Endothelial cell of umbilical vein (primary cell): ENCODE measurements around the gene FANCI. TPM values are rescaled to one million over a fixed set of nuclear protein-coding genes. Genes with fewer than 3 reads are reported as not detected.

Experiments used
- BruUV-seq: library from RNA; stranded (reverse); fragments of 400-500 nt; replicated peaks from 2 replicates; lab custom pipeline; 2021; lab: Mats Ljungman, UMichigan
- CTCF ChIA-PET: fragments of 300-600, 350-600 bp; sonication (Branson Sonifier 250); formaldehyde crosslinking; loops from one replicate; lab custom pipeline; 2021; ENCODE audit warnings: antibody characterized with exemption, inconsistent platforms; lab: Charles Lee
- POLR2A ChIA-PET: fragments of 300-600, 350-600 bp; sonication (Branson Sonifier 250); formaldehyde crosslinking; loops from one replicate; lab custom pipeline; 2021; ENCODE audit warnings: antibody characterized with exemption, inconsistent platforms; lab: Charles Lee
- DNase-seq: peaks from one replicate; pipeline ENCODE4 v3.0.0-alpha.2; 2011; ENCODE audit warnings: low read depth, low spot score
- FAIRE-seq: peaks from 2 replicates; lab custom pipeline; 2011; peaks lifted over from hg19 to GRCh38; lab: Jason Lieb, UNC
- H2AFZ ChIP-seq: 2 replicates; pipeline ENCODE4 v1.6.0; 2012; ENCODE audit warnings: low read depth, low read length, control low read depth, inconsistent platforms
- H3K27ac ChIP-seq: 2 replicates; pipeline ENCODE4 v1.5.1; 2011; ENCODE audit warnings: low read depth, mild to moderate bottlenecking, control low read depth, low read length, moderate library complexity; ENCODE audit not compliant: insufficient read depth
- H3K27me3 ChIP-seq, 2 experiments: 2 replicates each; pipeline versions ENCODE4 v1.6.0 to v1.6.1; 2011; ENCODE audit warnings: low read length in 2 of 2, mixed read lengths in 1 of 2; ENCODE audit not compliant: control insufficient read depth in 2 of 2, insufficient read depth in 2 of 2
- H3K36me3 ChIP-seq, 2 experiments: 2 replicates in 1 of 2; 3 replicates in 1 of 2; pipeline ENCODE4 v1.5.1; 2011; ENCODE audit warnings: low read length in 2 of 2, mild to moderate bottlenecking in 1 of 2, moderate library complexity in 1 of 2; ENCODE audit not compliant: control insufficient read depth in 2 of 2, insufficient read depth in 2 of 2; ENCODE audit errors: extremely low read depth in 1 of 2
- H3K4me1 ChIP-seq: 3 replicates; pipeline ENCODE4 v1.5.1; 2011; ENCODE audit warnings: mild to moderate bottlenecking, low read length; ENCODE audit not compliant: control insufficient read depth, insufficient read depth; ENCODE audit errors: extremely low read depth
- H3K4me2 ChIP-seq: 2 replicates; pipeline ENCODE4 v1.6.1; 2011; ENCODE audit warnings: low read length, control low read depth, mixed read lengths; ENCODE audit not compliant: insufficient read depth
- H3K4me3 ChIP-seq, 3 experiments: fragments of 200-600 bp in 1 of 3; sonication (generic), shearing (Covaris generic) in 1 of 3; replicated peaks in 1 of 3; 2 replicates each; pipeline ENCODE4 v1.5.1; 2011 to 2016; ENCODE audit warnings: control low read depth in 3 of 3, low read length in 3 of 3, mild to moderate bottlenecking in 2 of 3, inconsistent platforms in 1 of 3, low read depth in 1 of 3, moderate library complexity in 1 of 3; ENCODE audit not compliant: insufficient read depth in 1 of 3
- H3K79me2 ChIP-seq: 2 replicates; pipeline ENCODE4 v1.6.0; 2012; ENCODE audit warnings: low read length, inconsistent platforms; ENCODE audit not compliant: control insufficient read depth, insufficient read depth
- H3K9ac ChIP-seq: replicated peaks from 2 replicates; pipeline ENCODE3; 2011; ENCODE audit warnings: low read length, control low read depth; ENCODE audit not compliant: insufficient read depth; ENCODE audit errors: extremely low read depth
- H3K9me1 ChIP-seq: replicated peaks from 3 replicates; pipeline ENCODE4 v1.6.0; 2011; ENCODE audit warnings: mild to moderate bottlenecking, low read length; ENCODE audit not compliant: control insufficient read depth, insufficient read depth; ENCODE audit errors: extremely low read depth
- H3K9me3 ChIP-seq: replicated peaks from 2 replicates; pipeline ENCODE4 v1.5.1; 2012; ENCODE audit warnings: low read length, inconsistent platforms; ENCODE audit not compliant: control insufficient read depth, insufficient read depth
- H4K20me1 ChIP-seq: replicated peaks from 2 replicates; pipeline ENCODE3; 2011; ENCODE audit warnings: mild to moderate bottlenecking, low read length; ENCODE audit not compliant: control insufficient read depth, insufficient read depth; ENCODE audit errors: extremely low read depth
- CTCF ChIP-seq, 2 donors: IDR thresholded peaks; 1 replicate in 1 of 2; 2 replicates in 1 of 2; pipeline ENCODE4 v1.5.1; 2011; ENCODE audit warnings: low read length in 2 of 2, mild to moderate bottlenecking in 2 of 2, moderate library complexity in 2 of 2, control low read depth in 1 of 2, inconsistent platforms in 1 of 2, low read depth in 1 of 2; ENCODE audit not compliant: insufficient read depth in 1 of 2; ENCODE audit errors: extremely low read depth in 1 of 2
- EZH2 ChIP-seq: IDR thresholded peaks from 2 replicates; pipeline ENCODE4 v1.6.1; 2012; ENCODE audit warnings: borderline replicate concordance, low read depth, mild to moderate bottlenecking, moderate library complexity, low read length, inconsistent platforms; ENCODE audit not compliant: severe bottlenecking
- FOS ChIP-seq: IDR thresholded peaks from 2 replicates; pipeline ENCODE4 v1.6.1; 2011; ENCODE audit warnings: mild to moderate bottlenecking, low read length, moderate library complexity, borderline replicate concordance; ENCODE audit not compliant: insufficient read depth
- GATA2 ChIP-seq: IDR thresholded peaks from 2 replicates; pipeline ENCODE4 v1.7.0; 2011; ENCODE audit warnings: low read depth, mild to moderate bottlenecking, moderate library complexity, mixed read lengths, low read length; ENCODE audit not compliant: insufficient read length, insufficient read depth
- JUN ChIP-seq: IDR thresholded peaks from 2 replicates; pipeline ENCODE4 v1.6.1; 2011; ENCODE audit warnings: borderline replicate concordance, low read depth; ENCODE audit not compliant: insufficient read length, insufficient read depth
- MAX ChIP-seq: IDR thresholded peaks from 2 replicates; pipeline ENCODE4 v1.6.1; 2011; ENCODE audit not compliant: insufficient read depth, insufficient read length
- MYC ChIP-seq: IDR thresholded peaks from one replicate; pipeline ENCODE4 v1.6.1; 2011; ENCODE audit warnings: mild to moderate bottlenecking, low read depth, low read length
- POLR2A ChIP-seq: IDR thresholded peaks from 2 replicates; pipeline ENCODE4 v1.6.1; 2012; ENCODE audit warnings: low read depth, mild to moderate bottlenecking, control low read depth, low read length
- POLR2AphosphoS5 ChIP-seq: IDR thresholded peaks from 2 replicates; pipeline ENCODE4 v1.6.1; 2012; ENCODE audit warnings: low read depth, mild to moderate bottlenecking, control low read depth, low read length, moderate library complexity; ENCODE audit not compliant: insufficient read depth
- dilution Hi-C: fragments of 300-500 bp; cut with MboI; formaldehyde crosslinking; loops from one replicate; pipeline ENCODE4 v1.15.0; 2019; ENCODE audit warnings: low sequenced_read_pairs; ENCODE audit not compliant: extremely low pct_ligation_motif_present
- intact Hi-C: fragments of 100-400 bp; cut with micrococcal nuclease; formaldehyde crosslinking; loops from one replicate; pipeline ENCODE4 v1.10.0; 2022
- polyA plus RNA-seq, 4 experiments: library from polyadenylated mRNA; depleted of rRNA in 3 of 4; stranded (reverse) in 3 of 4; unstranded in 1 of 4; fragments of >200 nt; gene quantifications; 2 replicates each; pipeline versions ENCODE4 v1.2.1 to v1.2.3, GENCODE V29; 2011 to 2012; ENCODE audit warnings: missing spikeins in 1 of 4
- total RNA-seq: library from RNA; stranded (reverse); gene quantifications from 2 replicates; pipeline ENCODE4 v1.2.3, GENCODE V29; 2021

The FANCI gene
- total and polyA plus RNA-seq, 2 donors (not counting 3 experiments of a cell fraction or from before 2014, with no cell fraction given): 10.8 to 74.7 TPM

DNA sequence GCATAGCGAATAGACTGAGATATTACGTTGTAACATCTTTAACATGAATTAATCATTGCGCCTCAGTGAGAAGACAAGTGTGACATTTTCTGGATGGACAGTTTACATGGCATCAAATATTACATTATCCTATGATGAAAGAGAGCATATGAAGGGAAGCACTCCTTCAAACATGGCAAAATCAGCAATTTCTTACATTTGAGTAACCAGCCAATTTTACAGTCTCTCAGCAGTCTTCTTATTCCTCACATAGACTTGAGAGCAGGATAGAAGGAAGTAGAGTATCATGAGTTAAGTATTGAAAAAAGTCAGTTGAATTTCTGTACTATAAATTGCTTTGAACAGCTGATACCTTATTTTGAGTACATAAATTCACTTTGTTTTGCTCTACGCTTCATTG, 38.9 kb downstream of the FANCI start:
- no peak overlapping the region for H3K4me2 ChIP-seq
- no peaks in the 10 kb centered on the region for H4K20me1 ChIP-seq
- peaks cover 0 to 8% of the 10 kb centered on the region in 2 experiments for H3K36me3 ChIP-seq
- CTCF ChIA-PET: interaction anchor here (1.1 kb wide), 1 partner anchor 12 kb away, joined by 3 read pairs; no protein-coding TSS in a partner anchor
- FAIRE-seq (no peak), DNase-seq (no peak)
- intact Hi-C loops (no loop called here), dilution Hi-C loops (no loop called here)
- POLR2A ChIA-PET: no interaction called here
- no peaks in the 10 kb centered on the region for H3K4me1 ChIP-seq
- H2AFZ ChIP-seq: no peak overlapping the region
- H3K79me2 ChIP-seq: no peaks in the 10 kb centered on the region
- no peaks in the 10 kb centered on the region for H3K9me1 ChIP-seq
- no peaks in the 10 kb centered on the region for H3K27me3 ChIP-seq
- no peak overlapping the region for H3K4me3 ChIP-seq
- H3K27ac ChIP-seq: no peak overlapping the region
- H3K9ac ChIP-seq: no peak overlapping the region
- TF ChIP-seq FOS (no peak), EZH2 (no peak), MAX (no peak), CTCF (IDR thresholded peaks at IDR 0.05; ENCODE audit: extremely low read depth in 1 of 2, insufficient read depth in 1 of 2, low read depth in 1 of 2, low read length in 2 of 2) (no peak), MYC (no peak), POLR2AphosphoS5 (no peak), JUN (no peak), GATA2 (no peak), POLR2A (no peak)
- no peaks in the 10 kb centered on the region for H3K9me3 ChIP-seq
- no TSS peak for BruUV-seq
